GM12873 (cell line): ENCODE results near the gene PTGER1.

Source experiments
- CTCF ChIP-seq: IDR thresholded peaks from 2 replicates; pipeline ENCODE4 v1.5.1; 2012; ENCODE audit warnings: low read depth, mild to moderate bottlenecking, moderate library complexity, low read length, control low read depth; ENCODE audit not compliant: insufficient read depth; ENCODE audit errors: missing control alignments

Gene PTGER1

GRCh38 chr19:14475251-14476073 lies at the start of gene PTGER1:
PTGER1 (minus strand) TSS chr19:14475354; CDS start chr19:14474320, 1,034 bp downstream.
- peak; percentile 27 for TF ChIP-seq CTCF

- TF ChIP-seq CTCF: no peak
Measured at GRCh38 chr19:14520543-14520942, 45.4 kb upstream of the PTGER1 start.

GRCh38 chr19:14519860-14520407 lies 44.8 kb upstream of the PTGER1 start:
- no peak for TF ChIP-seq CTCF

GRCh38 chr19:14519245-14519859 lies 44.2 kb upstream of the PTGER1 start:
- TF ChIP-seq CTCF: no peak

GRCh38 chr19:14517840-14518505 lies 42.8 kb upstream of the PTGER1 start, which contains the start of gene DNAJB1:
DNAJB1 (minus strand) TSS chr19:14518397; CDS start chr19:14518349, 48 bp downstream.
- TF ChIP-seq CTCF: no peak

- TF ChIP-seq CTCF: no peak
Measured at GRCh38 chr19:14517446-14517839, 42.3 kb upstream of the PTGER1 start.

- no peak for TF ChIP-seq CTCF
Measured at GRCh38 chr19:14516746-14517438, 41.7 kb upstream of the PTGER1 start.
